ENCODE data around the gene PRM3. TPM values are rescaled to one million over a fixed set of nuclear protein-coding genes. Genes with fewer than 3 reads are reported as not detected.

PRM3 gene
- total RNA-seq, 2 donors from 2014 or later, result not detected

GRCh38 chr16:11255737-11256660 lies 17.4 kb downstream of the PRM3 start, which contains the start of gene SOCS1:
SOCS1 (minus strand) TSS chr16:11256204; CDS start chr16:11255478, 726 bp downstream.
- Mint-ChIP-seq H3K36me3 (peaks cover 30 to 34% of the 10 kb centered on the region in 2 donors), H3K27ac (peak within 1 kb of the TSS; percentile 97 to 99), H3K9me3 (no peaks in the 10 kb centered on the region)
- ATAC-seq (peak; percentile 47 to 53), DNase-seq (ENCODE audit: low spot score in 2 of 2) (peak; percentile 95 to 96)

GRCh38 chr16:11254913-11255736 lies 18.3 kb downstream of the PRM3 start:
- peaks cover 30 to 43% of the 10 kb centered on the region in 2 donors for H3K36me3 Mint-ChIP-seq
- DNase-seq (ENCODE audit: low spot score in 2 of 2) (peak; percentile 53 to 71), ATAC-seq (peak in 1 of 2 donors; percentile 7)
- peak overlapping the region; percentile 97 to 98 for H3K27ac Mint-ChIP-seq
- no peaks in the 10 kb centered on the region for H3K9me3 Mint-ChIP-seq

DNA sequence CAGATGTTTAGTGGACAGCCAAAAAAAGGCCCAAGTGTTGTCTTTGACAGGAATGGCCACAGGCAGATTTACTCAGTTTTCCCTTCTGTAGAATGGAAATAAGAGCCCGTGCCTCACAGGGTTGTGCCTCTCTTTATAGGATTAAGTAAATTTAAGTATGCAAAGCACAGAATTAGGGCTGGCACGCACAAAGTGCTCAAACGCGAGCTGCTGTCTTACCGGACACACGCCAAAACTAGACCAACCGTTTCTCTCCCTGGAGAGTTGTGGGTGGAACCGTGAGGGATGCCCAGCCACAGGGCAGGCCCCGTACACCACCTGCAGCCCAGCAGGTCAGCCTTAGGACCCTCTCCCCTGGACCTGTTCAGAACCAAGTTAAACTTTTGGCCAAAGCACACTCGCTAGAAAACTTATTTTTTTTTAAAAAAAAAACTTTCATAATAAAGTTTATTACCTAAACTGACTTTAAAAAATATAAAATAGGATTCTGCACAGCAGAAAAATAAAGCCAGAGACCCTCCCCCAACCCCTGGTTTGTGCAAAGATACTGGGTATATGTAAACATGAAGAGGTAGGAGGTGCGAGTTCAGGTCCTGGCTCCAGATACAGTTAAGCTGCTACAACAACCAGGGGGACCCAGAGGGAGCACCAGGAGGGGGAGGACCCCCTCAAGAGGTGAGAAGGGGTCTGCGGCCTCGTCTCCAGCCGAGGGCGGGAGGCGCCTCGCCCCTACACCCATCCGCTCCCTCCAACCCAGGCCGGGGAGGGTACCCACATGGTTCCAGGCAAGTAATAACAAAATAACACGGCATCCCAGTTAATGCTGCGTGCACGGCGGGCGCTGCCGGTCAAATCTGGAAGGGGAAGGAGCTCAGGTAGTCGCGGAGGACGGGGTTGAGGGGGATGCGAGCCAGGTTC lies 19.2 kb downstream of the PRM3 start:
- peak overlapping the region; percentile 97 to 98 for H3K27ac Mint-ChIP-seq
- DNase-seq (ENCODE audit: low spot score in 2 of 2) (no peak), ATAC-seq (no peak)
- peaks cover 30 to 43% of the 10 kb centered on the region in 2 donors for H3K36me3 Mint-ChIP-seq
- H3K9me3 Mint-ChIP-seq, result no peaks in the 10 kb centered on the region

- peaks cover 30 to 43% of the 10 kb centered on the region in 2 donors for H3K36me3 Mint-ChIP-seq
- H3K9me3 Mint-ChIP-seq, result no peaks in the 10 kb centered on the region
- ATAC-seq (peak; percentile 23 to 43), DNase-seq (ENCODE audit: low spot score in 2 of 2) (peak; percentile 53 to 85)
- peak overlapping the region; percentile 97 to 98 for H3K27ac Mint-ChIP-seq
Observed at GRCh38 chr16:11253009-11253994, 20.1 kb downstream of the PRM3 start.

- Mint-ChIP-seq H3K9me3 (no peaks in the 10 kb centered on the region), H3K36me3 (peaks cover 30 to 49% of the 10 kb centered on the region in 2 donors), H3K27ac (peak overlapping the region; percentile 97 to 98)
- DNase-seq (ENCODE audit: low spot score in 2 of 2), result no peak
- no peak for ATAC-seq
Observed at GRCh38 chr16:11252482-11252931, 20.9 kb downstream of the PRM3 start.

GRCh38 chr16:11251525-11252481 lies 21.6 kb downstream of the PRM3 start:
- ATAC-seq (peak; percentile 47 to 55), DNase-seq (ENCODE audit: low spot score in 2 of 2) (peak; percentile 76 to 88)
- peak overlapping the region; percentile 97 to 98 for H3K27ac Mint-ChIP-seq
- no peaks in the 10 kb centered on the region for H3K9me3 Mint-ChIP-seq
- H3K36me3 Mint-ChIP-seq, result peaks cover 30 to 53% of the 10 kb centered on the region in 2 donors

- no peak for DNase-seq (ENCODE audit: low spot score in 2 of 2)
- peaks cover 30 to 53% of the 10 kb centered on the region in 2 donors for H3K36me3 Mint-ChIP-seq
- ATAC-seq, result no peak
- no peaks in the 10 kb centered on the region for H3K9me3 Mint-ChIP-seq
- peak overlapping the region; percentile 97 to 98 for H3K27ac Mint-ChIP-seq
Observed at GRCh38 chr16:11250786-11251524, 22.5 kb downstream of the PRM3 start.

GRCh38 chr16:11250091-11250785 lies 23.2 kb downstream of the PRM3 start:
- DNase-seq (ENCODE audit: low spot score in 2 of 2) (peak in 1 of 2 donors; percentile 65), ATAC-seq (no peak)
- Mint-ChIP-seq H3K9me3 (no peaks in the 10 kb centered on the region), H3K36me3 (peaks cover 30 to 53% of the 10 kb centered on the region in 2 donors), H3K27ac (peak overlapping the region; percentile 97 to 98)

- H3K36me3 Mint-ChIP-seq, result peaks cover 27 to 47% of the 10 kb centered on the region in 2 donors
- ATAC-seq, result no peak
- no peak for DNase-seq (ENCODE audit: low spot score in 2 of 2)
- H3K9me3 Mint-ChIP-seq, result no peaks in the 10 kb centered on the region
- peak overlapping the region; percentile 26 to 97 for H3K27ac Mint-ChIP-seq
Observed at GRCh38 chr16:11249233-11250061, 24.0 kb downstream of the PRM3 start.

- DNase-seq (ENCODE audit: low spot score in 2 of 2), result no peak
- ATAC-seq, result no peak
- peak overlapping the region in 1 of 2 donors; percentile 97 for H3K27ac Mint-ChIP-seq
- no peaks in the 10 kb centered on the region for H3K9me3 Mint-ChIP-seq
- H3K36me3 Mint-ChIP-seq, result peaks cover 16 to 34% of the 10 kb centered on the region in 2 donors
Observed at GRCh38 chr16:11248133-11248532, 25.3 kb downstream of the PRM3 start.

DNA sequence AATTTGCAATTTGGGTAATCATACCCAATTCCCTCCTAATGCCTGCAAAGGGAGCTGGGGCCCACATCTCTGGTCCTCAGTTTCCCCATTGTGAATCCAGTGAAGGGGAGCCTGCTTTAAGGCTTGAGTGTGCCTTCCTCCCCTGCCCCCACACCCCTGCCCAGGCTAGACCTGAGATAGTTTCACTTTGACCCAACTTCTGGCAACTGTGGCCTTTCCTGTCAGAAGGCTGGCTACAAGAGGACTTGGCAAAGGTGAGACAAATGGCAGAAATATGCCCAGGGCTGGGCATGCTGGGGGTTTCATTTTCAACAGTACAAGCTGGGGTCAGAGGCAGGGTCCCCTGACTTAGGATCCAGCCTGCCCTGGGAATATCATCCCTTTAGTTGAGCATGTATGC lies 27.4 kb downstream of the PRM3 start:
- peak overlapping the region in 1 of 2 donors; percentile 97 for H3K27ac Mint-ChIP-seq
- DNase-seq (ENCODE audit: low spot score in 2 of 2) (no peak), ATAC-seq (peak; percentile 18 to 64)
- peaks cover 0 to 18% of the 10 kb centered on the region in 2 donors for H3K36me3 Mint-ChIP-seq
- H3K9me3 Mint-ChIP-seq, result no peaks in the 10 kb centered on the region

GRCh38 chr16:11245222-11245737 lies 28.1 kb downstream of the PRM3 start:
- no peaks in the 10 kb centered on the region for H3K9me3 Mint-ChIP-seq
- peak overlapping the region in 1 of 2 donors; percentile 97 for H3K27ac Mint-ChIP-seq
- H3K36me3 Mint-ChIP-seq, result peaks cover 0 to 11% of the 10 kb centered on the region in 2 donors
- no peak for DNase-seq (ENCODE audit: low spot score in 2 of 2)
- no peak for ATAC-seq

Data from activated naive CD4-positive, alpha-beta T cell treated with anti-CD3 and anti-CD28 coated beads, Interleukin-2, amount 50 U/mL, for 72 hours (primary cell).